ENCODE results near the gene MRPS30.
"Not testable (repeated sequence)": the region's sequence is repeated elsewhere in the genome, so short reads cannot be mapped to it uniquely, and the experiment has no call there.

Gene MRPS30

GRCh38 chr5:44795496-44795895, 13.3 kb upstream of the MRPS30 start:
- TF ChIP-seq POLR2A (IDR thresholded peaks at IDR 0.05; ENCODE audit: low read length) (no peak), GATA1 (IDR thresholded peaks at IDR 0.05; ENCODE audit: low read depth, low read length) (no peak)
- DNase-seq = peak in 1 of 2 experiments; percentile 23

GRCh38 chr5:44797841-44798240, 10.9 kb upstream of the MRPS30 start:
- TF ChIP-seq GATA1 (IDR thresholded peaks at IDR 0.05; ENCODE audit: low read depth, low read length) (no peak), POLR2A (IDR thresholded peaks at IDR 0.05; ENCODE audit: low read length) (no peak)
- peak; percentile 20 to 42 for DNase-seq

GRCh38 chr5:44801992-44802391, 6.8 kb upstream of the MRPS30 start:
- no peak for DNase-seq
- TF ChIP-seq GATA1 (IDR thresholded peaks at IDR 0.05; ENCODE audit: low read depth, low read length) = no peak
- no peak for TF ChIP-seq POLR2A (IDR thresholded peaks at IDR 0.05; ENCODE audit: low read length)

GRCh38 chr5:44806608-44807007, 2.1 kb upstream of the MRPS30 start:
- TF ChIP-seq POLR2A (IDR thresholded peaks at IDR 0.05; ENCODE audit: low read length) (no peak), GATA1 (IDR thresholded peaks at IDR 0.05; ENCODE audit: low read depth, low read length) (no peak)
- DNase-seq = no peak

GRCh38 chr5:44807269-44807668, 1.5 kb upstream of the MRPS30 start:
- TF ChIP-seq POLR2A (IDR thresholded peaks at IDR 0.05; ENCODE audit: low read length) (no peak), GATA1 (IDR thresholded peaks at IDR 0.05; ENCODE audit: low read depth, low read length) (no peak)

GRCh38 chr5:44809215-44809955, 638 bp downstream of the MRPS30 start:
- TF ChIP-seq GATA1 (IDR thresholded peaks at IDR 0.05; ENCODE audit: low read depth, low read length) = no peak
- TF ChIP-seq POLR2A (IDR thresholded peaks at IDR 0.05; ENCODE audit: low read length) = no peak
- peak; percentile 76 to 79 for DNase-seq

More at GRCh38 chr5:44807269-44807668, 1.5 kb upstream of the MRPS30 start:
- peak; percentile 6 to 19 for DNase-seq

- TF ChIP-seq POLR2A (IDR thresholded peaks at IDR 0.05; ENCODE audit: low read length) = no peak
- no peak for TF ChIP-seq GATA1 (IDR thresholded peaks at IDR 0.05; ENCODE audit: low read depth, low read length)
- peak in 1 of 2 experiments; percentile 28 for DNase-seq
Measured at GRCh38 chr5:44809956-44810420, 1.2 kb downstream of the MRPS30 start.

GRCh38 chr5:44814761-44815160, 6.0 kb downstream of the MRPS30 start:
- no peak for DNase-seq
- TF ChIP-seq GATA1 (IDR thresholded peaks at IDR 0.05; ENCODE audit: low read depth, low read length) = no peak
- TF ChIP-seq POLR2A (IDR thresholded peaks at IDR 0.05; ENCODE audit: low read length) = no peak

GRCh38 chr5:44821164-44821563, 12.4 kb downstream of the MRPS30 start:
- DNase-seq = peak in 1 of 2 experiments; percentile 10
- TF ChIP-seq POLR2A (IDR thresholded peaks at IDR 0.05; ENCODE audit: low read length) (no peak), GATA1 (IDR thresholded peaks at IDR 0.05; ENCODE audit: low read depth, low read length) (no peak)

GRCh38 chr5:44824662-44825061, 15.9 kb downstream of the MRPS30 start:
- not testable (repeated sequence) for DNase-seq

GRCh38 chr5:44827681-44828080, 18.9 kb downstream of the MRPS30 start:
- TF ChIP-seq GATA1 (IDR thresholded peaks at IDR 0.05; ENCODE audit: low read depth, low read length) (no peak), POLR2A (IDR thresholded peaks at IDR 0.05; ENCODE audit: low read length) (no peak)
- DNase-seq = no peak

- TF ChIP-seq GATA1 (IDR thresholded peaks at IDR 0.05; ENCODE audit: low read depth, low read length) (no peak), POLR2A (IDR thresholded peaks at IDR 0.05; ENCODE audit: low read length) (no peak)
- DNase-seq = no peak
Measured at GRCh38 chr5:44828719-44829118, 20.0 kb downstream of the MRPS30 start.

- no peak for DNase-seq
- TF ChIP-seq POLR2A (IDR thresholded peaks at IDR 0.05; ENCODE audit: low read length) = no peak
- TF ChIP-seq GATA1 (IDR thresholded peaks at IDR 0.05; ENCODE audit: low read depth, low read length) = no peak
Measured at GRCh38 chr5:44830951-44831350, 22.2 kb downstream of the MRPS30 start.

GRCh38 chr5:44833249-44833648, 24.5 kb downstream of the MRPS30 start:
- no peak for TF ChIP-seq POLR2A (IDR thresholded peaks at IDR 0.05; ENCODE audit: low read length)
- no peak for TF ChIP-seq GATA1 (IDR thresholded peaks at IDR 0.05; ENCODE audit: low read depth, low read length)
- no peak for DNase-seq

GRCh38 chr5:44835693-44836092, 26.9 kb downstream of the MRPS30 start:
- TF ChIP-seq POLR2A (IDR thresholded peaks at IDR 0.05; ENCODE audit: low read length) = no peak
- TF ChIP-seq GATA1 (IDR thresholded peaks at IDR 0.05; ENCODE audit: low read depth, low read length) = no peak

More at GRCh38 chr5:44835693-44836092, 26.9 kb downstream of the MRPS30 start:
- DNase-seq = no peak

Measured in erythroblast (primary cell).